ENCODE measurements around the gene CLCN6.
A peak's percentile ranks its signal among the peaks of the same experiment; 100 is the strongest.

The CLCN6 gene

GRCh38 chr1:11837767-11838348, 31.9 kb downstream of the CLCN6 start:
- Histone ChIP-seq H3K4me3 (replicated peaks; ENCODE audit: insufficient read depth, low read length) (no peak overlapping the region), H3K27ac (replicated peaks) (no peak overlapping the region), H3K27me3 (ENCODE audit: insufficient read depth, poor library complexity, severe bottlenecking) (no peaks in the 10 kb centered on the region)
- no peak for DNase-seq (ENCODE audit: low read depth in 1 of 2, low spot score in 1 of 2)
- TF ChIP-seq POLR2AphosphoS5 (IDR thresholded peaks at IDR 0.05; ENCODE audit: low read depth) = peak; percentile 9; the same call in 1 of the 2 replicates
- TF ChIP-seq, protein P1, sequence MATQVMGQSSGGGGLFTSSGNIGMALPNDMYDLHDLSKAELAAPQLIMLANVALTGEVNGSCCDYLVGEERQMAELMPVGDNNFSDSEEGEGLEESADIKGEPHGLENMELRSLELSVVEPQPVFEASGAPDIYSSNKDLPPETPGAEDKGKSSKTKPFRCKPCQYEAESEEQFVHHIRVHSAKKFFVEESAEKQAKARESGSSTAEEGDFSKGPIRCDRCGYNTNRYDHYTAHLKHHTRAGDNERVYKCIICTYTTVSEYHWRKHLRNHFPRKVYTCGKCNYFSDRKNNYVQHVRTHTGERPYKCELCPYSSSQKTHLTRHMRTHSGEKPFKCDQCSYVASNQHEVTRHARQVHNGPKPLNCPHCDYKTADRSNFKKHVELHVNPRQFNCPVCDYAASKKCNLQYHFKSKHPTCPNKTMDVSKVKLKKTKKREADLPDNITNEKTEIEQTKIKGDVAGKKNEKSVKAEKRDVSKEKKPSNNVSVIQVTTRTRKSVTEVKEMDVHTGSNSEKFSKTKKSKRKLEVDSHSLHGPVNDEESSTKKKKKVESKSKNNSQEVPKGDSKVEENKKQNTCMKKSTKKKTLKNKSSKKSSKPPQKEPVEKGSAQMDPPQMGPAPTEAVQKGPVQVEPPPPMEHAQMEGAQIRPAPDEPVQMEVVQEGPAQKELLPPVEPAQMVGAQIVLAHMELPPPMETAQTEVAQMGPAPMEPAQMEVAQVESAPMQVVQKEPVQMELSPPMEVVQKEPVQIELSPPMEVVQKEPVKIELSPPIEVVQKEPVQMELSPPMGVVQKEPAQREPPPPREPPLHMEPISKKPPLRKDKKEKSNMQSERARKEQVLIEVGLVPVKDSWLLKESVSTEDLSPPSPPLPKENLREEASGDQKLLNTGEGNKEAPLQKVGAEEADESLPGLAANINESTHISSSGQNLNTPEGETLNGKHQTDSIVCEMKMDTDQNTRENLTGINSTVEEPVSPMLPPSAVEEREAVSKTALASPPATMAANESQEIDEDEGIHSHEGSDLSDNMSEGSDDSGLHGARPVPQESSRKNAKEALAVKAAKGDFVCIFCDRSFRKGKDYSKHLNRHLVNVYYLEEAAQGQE (IDR thresholded peaks at IDR 0.05; ENCODE audit: insufficient replicate concordance, low read depth) = no peak

GRCh38 chr1:11838349-11839272, 32.6 kb downstream of the CLCN6 start:
- no peak overlapping the region for H3K4me3 ChIP-seq (replicated peaks; ENCODE audit: insufficient read depth, low read length)
- no peaks in the 10 kb centered on the region for H3K27me3 ChIP-seq (ENCODE audit: insufficient read depth, poor library complexity, severe bottlenecking)
- H3K27ac ChIP-seq (replicated peaks) = no peak overlapping the region
- no peak for TF ChIP-seq GABPA (IDR thresholded peaks at IDR 0.05; ENCODE audit: low read depth)
- TF ChIP-seq CTCF (IDR thresholded peaks at IDR 0.05; ENCODE audit: insufficient read depth, low read length) = peak; percentile 99
- peak; percentile 47 to 74 for DNase-seq (ENCODE audit: low read depth in 1 of 2, low spot score in 1 of 2)

- no peak for TF ChIP-seq SPI1 (IDR thresholded peaks at IDR 0.05; ENCODE audit: borderline replicate concordance, low read depth)
- TF ChIP-seq, protein P1 (IDR thresholded peaks at IDR 0.05; ENCODE audit: insufficient replicate concordance, low read depth) = no peak
- no peaks in the 10 kb centered on the region for H3K27me3 ChIP-seq (ENCODE audit: insufficient read depth, poor library complexity, severe bottlenecking)
- DNase-seq (ENCODE audit: low read depth in 1 of 2, low spot score in 1 of 2) = no peak
- H3K4me3 ChIP-seq (replicated peaks; ENCODE audit: insufficient read depth, low read length) = no peak overlapping the region
- H3K27ac ChIP-seq (replicated peaks) = no peak overlapping the region
These were observed 34.0 kb downstream of the CLCN6 start for GRCh38 chr1:11839727-11840705.

GRCh38 chr1:11841245-11842153, 35.5 kb downstream of the CLCN6 start:
- H3K4me3 ChIP-seq (replicated peaks; ENCODE audit: insufficient read depth, low read length) = no peak overlapping the region
- no peaks in the 10 kb centered on the region for H3K27me3 ChIP-seq (ENCODE audit: insufficient read depth, poor library complexity, severe bottlenecking)
- TF ChIP-seq SPI1 (IDR thresholded peaks at IDR 0.05; ENCODE audit: borderline replicate concordance, low read depth) (no peak), POLR2AphosphoS5 (IDR thresholded peaks at IDR 0.05; ENCODE audit: low read depth) (no peak), GABPA (IDR thresholded peaks at IDR 0.05; ENCODE audit: low read depth) (no peak), CTCF (IDR thresholded peaks at IDR 0.05; ENCODE audit: insufficient read depth, low read length) (no peak)
- TF ChIP-seq, protein P1 (IDR thresholded peaks at IDR 0.05; ENCODE audit: insufficient replicate concordance, low read depth) = no peak
- DNase-seq (ENCODE audit: low read depth in 1 of 2, low spot score in 1 of 2) = peak; percentile 47 to 67
- H3K27ac ChIP-seq (replicated peaks) = peak overlapping the region; percentile 87

All from HL-60 (cell line).